Measurements from ENCODE around the gene ERC1. TPM values are rescaled to one million over a fixed set of nuclear protein-coding genes. Genes with fewer than 3 reads are reported as not detected.

Gene ERC1
- total RNA-seq, 2 donors from 2014 or later = 26.9 to 41.9 TPM

DNA sequence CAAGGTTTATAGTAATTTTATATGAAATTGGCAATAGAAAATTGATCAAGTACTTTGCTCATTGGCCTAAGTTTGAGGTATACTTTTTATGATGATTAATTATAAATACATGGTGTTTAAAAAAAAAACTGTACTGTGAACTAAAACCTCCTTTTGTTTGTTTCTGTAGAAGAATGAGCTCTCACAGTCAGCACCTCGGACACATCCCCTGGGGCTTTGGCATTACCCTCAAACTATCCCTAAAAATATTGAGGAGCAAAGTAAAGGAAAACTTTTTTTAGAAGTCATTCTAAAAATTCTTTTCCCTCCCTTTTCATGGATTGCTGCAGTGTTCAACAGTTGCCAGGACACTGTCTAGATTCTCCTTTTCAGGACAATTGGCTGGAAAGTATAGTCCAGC is 419.8 kb downstream of the ERC1 start:
- no peak overlapping the region for H3K4me3 ChIP-seq
- H3K4me1 ChIP-seq = no peaks in the 10 kb centered on the region
- TF ChIP-seq, protein P1, sequence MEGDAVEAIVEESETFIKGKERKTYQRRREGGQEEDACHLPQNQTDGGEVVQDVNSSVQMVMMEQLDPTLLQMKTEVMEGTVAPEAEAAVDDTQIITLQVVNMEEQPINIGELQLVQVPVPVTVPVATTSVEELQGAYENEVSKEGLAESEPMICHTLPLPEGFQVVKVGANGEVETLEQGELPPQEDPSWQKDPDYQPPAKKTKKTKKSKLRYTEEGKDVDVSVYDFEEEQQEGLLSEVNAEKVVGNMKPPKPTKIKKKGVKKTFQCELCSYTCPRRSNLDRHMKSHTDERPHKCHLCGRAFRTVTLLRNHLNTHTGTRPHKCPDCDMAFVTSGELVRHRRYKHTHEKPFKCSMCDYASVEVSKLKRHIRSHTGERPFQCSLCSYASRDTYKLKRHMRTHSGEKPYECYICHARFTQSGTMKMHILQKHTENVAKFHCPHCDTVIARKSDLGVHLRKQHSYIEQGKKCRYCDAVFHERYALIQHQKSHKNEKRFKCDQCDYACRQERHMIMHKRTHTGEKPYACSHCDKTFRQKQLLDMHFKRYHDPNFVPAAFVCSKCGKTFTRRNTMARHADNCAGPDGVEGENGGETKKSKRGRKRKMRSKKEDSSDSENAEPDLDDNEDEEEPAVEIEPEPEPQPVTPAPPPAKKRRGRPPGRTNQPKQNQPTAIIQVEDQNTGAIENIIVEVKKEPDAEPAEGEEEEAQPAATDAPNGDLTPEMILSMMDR (IDR thresholded peaks at IDR 0.05) = no peak
- H3K27ac ChIP-seq = no peak overlapping the region
- no peak overlapping the region for H3K9ac ChIP-seq (ENCODE audit: low read depth in 2 of 2, low read length in 2 of 2)
- DNase-seq = no peak
- no peaks in the 10 kb centered on the region for H3K36me3 ChIP-seq
- intact Hi-C loops (cut with DNase I) = no loop called here
- H3K9me3 ChIP-seq = no peaks in the 10 kb centered on the region
- H3K27me3 ChIP-seq = no peaks in the 10 kb centered on the region

DNA sequence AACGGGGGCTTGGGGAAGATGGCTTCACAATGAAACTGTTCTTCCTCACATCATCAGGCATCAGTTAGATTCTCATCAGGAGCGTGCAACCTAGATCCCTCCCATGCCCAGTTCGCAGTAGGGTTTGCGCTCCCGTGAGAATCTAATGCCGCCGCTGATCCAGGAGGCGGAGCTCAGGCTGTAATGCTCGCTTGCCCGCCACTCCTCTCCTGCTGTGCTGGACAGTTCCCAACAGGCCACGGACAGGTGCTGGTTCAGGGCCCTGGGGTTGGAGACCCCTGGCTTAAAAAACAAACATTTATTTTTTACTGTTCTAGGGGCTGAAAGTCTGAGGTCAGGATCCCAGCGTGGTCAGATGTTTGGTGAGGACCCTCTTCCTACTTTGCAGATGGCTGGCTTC is 422.9 kb downstream of the ERC1 start:
- no peak overlapping the region for H3K9ac ChIP-seq (ENCODE audit: low read depth in 2 of 2, low read length in 2 of 2)
- no peak for DNase-seq
- intact Hi-C loops (cut with DNase I) = no loop called here
- no peaks in the 10 kb centered on the region for H3K36me3 ChIP-seq
- no peak overlapping the region for H3K27ac ChIP-seq
- H3K9me3 ChIP-seq = no peaks in the 10 kb centered on the region
- no peaks in the 10 kb centered on the region for H3K27me3 ChIP-seq
- H3K4me1 ChIP-seq = no peaks in the 10 kb centered on the region
- H3K4me3 ChIP-seq = no peak overlapping the region
- TF ChIP-seq, protein P1 (IDR thresholded peaks at IDR 0.05) = no peak

DNA sequence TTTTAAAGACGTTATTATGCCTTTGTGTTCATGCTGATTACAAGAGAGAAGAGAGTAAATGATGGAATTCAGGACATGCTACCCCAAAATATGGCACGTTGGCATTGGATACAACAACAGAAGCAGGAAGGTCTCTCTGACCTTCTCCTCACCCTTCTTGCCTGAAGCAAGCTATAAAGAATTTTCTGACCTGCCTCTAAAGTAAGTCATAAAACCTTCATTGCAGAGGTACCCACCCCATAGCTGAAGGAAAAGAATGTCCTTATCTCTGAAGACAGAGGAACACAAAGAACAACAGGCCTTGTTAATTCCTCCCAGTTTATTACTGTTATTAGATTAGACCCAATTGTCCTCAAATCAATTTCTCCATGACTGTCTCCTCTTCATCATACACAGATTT is 427.1 kb downstream of the ERC1 start:
- Histone ChIP-seq H3K9me3 (no peaks in the 10 kb centered on the region), H3K27ac (no peak overlapping the region), H3K9ac (ENCODE audit: low read depth in 2 of 2, low read length in 2 of 2) (no peak overlapping the region), H3K27me3 (no peaks in the 10 kb centered on the region), H3K36me3 (no peaks in the 10 kb centered on the region), H3K4me3 (no peak overlapping the region), H3K4me1 (no peaks in the 10 kb centered on the region)
- intact Hi-C loops (cut with DNase I) = no loop called here
- no peak for DNase-seq
- TF ChIP-seq, protein P1 (IDR thresholded peaks at IDR 0.05) = no peak

DNA sequence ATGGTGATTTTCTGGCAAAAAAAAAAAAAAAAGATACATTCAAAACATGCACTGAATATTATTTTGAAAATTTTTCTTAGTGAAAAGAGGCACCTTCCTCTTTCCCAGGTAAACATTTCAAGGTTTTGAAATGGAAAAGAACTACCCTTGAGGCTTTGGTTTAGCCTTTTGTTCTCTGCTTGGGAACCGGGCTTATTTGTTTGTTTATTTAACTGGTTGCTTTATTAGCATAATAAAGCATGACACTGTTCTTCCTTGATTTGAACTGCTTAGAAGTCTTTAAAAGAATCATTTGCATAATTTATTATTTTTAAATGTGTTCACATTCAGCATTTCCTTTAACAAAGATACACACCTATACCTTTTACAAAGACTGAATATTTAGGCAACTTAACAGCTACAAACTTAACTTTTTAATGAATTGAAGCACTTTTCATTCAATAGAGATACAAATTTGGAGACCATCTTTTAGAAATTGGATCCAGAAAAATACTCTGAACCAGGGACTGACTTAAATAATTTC is 428.9 kb downstream of the ERC1 start:
- intact Hi-C loops (cut with DNase I) = no loop called here

DNA sequence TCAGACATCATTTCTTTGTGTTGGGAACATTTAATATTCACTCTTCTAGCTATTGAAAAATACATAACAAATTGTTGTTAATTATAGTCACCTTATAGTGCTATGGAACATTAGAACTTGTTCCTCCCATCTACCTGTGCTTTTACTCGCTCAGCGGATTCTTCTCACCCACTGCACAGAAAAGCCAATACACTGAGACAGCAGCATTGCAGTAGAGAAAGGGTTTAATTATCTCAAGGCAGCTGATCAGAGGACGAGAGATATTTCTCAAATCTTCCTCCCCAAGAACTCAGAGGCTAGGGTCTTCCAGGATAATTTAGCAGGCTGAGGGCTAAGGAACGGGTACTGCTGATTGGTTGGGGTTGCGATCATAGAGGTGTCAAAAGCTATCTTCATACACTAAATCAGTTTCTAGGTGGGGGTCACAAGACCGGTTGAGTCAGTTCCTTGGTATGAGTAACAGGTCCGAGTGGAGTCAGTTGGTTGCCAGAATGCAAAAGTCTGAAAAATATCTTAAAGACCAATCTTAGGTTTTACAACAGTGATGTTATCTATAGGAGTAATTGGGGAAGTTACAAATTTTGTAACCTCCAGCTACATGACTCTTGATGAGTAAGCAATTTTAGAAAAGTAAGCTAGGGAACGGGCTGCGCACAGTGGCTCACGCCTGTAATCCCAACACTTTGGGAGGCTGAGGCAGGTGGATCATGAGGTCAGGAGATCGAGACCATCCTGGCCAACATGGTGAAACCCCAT is 430.2 kb downstream of the ERC1 start:
- no peak overlapping the region for H3K9ac ChIP-seq (ENCODE audit: low read depth in 2 of 2, low read length in 2 of 2)
- no peaks in the 10 kb centered on the region for H3K27me3 ChIP-seq
- TF ChIP-seq, protein P1 (IDR thresholded peaks at IDR 0.05) = no peak
- no peak for DNase-seq
- H3K4me3 ChIP-seq = no peak overlapping the region
- H3K36me3 ChIP-seq = no peaks in the 10 kb centered on the region
- no peaks in the 10 kb centered on the region for H3K4me1 ChIP-seq
- intact Hi-C loops (cut with DNase I) = no loop called here
- no peak overlapping the region for H3K27ac ChIP-seq
- H3K9me3 ChIP-seq = no peaks in the 10 kb centered on the region

More for the DNA sequence above, 428.9 kb downstream of the ERC1 start:
- Histone ChIP-seq H3K4me3 (no peak overlapping the region), H3K27me3 (no peaks in the 10 kb centered on the region), H3K9me3 (no peaks in the 10 kb centered on the region), H3K36me3 (no peaks in the 10 kb centered on the region), H3K4me1 (no peaks in the 10 kb centered on the region), H3K27ac (no peak overlapping the region), H3K9ac (ENCODE audit: low read depth in 2 of 2, low read length in 2 of 2) (no peak overlapping the region)
- TF ChIP-seq, protein P1 (IDR thresholded peaks at IDR 0.05) = no peak
- no peak for DNase-seq

Data from colonic mucosa (tissue), 4 donors.